Thoracic aorta (tissue), 2 donors: Measurements from ENCODE around the gene FAM83F. TPM values are rescaled to one million over a fixed set of nuclear protein-coding genes. Genes with fewer than 3 reads are reported as not detected.

Experiments used
- ATAC-seq: fragments of 150-250 bp; one replicate; pipeline ENCODE4 v1.8.0; 2017; ENCODE audit warnings: low read depth; ENCODE audit not compliant: insufficient number of reproducible peaks, low FRiP score
- DNase-seq: peaks from one replicate; pipeline ENCODE4 v3.0.0-alpha.2; 2020; ENCODE audit warnings: low spot score
- H3K27ac ChIP-seq, 2 donors: fragments of 200-600 bp; sonication (generic); 1 replicate in 1 of 2; 2 replicates in 1 of 2; pipeline ENCODE4 v1.5.1; 2016; ENCODE audit warnings: mild to moderate bottlenecking in 2 of 2, moderate library complexity in 2 of 2
- H3K27me3 ChIP-seq: fragments of 200-600 bp; sonication (generic); replicated peaks from 2 replicates; pipeline ENCODE4 v1.6.0; 2016; ENCODE audit warnings: mild to moderate bottlenecking; ENCODE audit not compliant: insufficient read depth
- H3K36me3 ChIP-seq: fragments of 200-600 bp; sonication (generic); one replicate; pipeline ENCODE4 v1.5.1; 2016
- H3K4me1 ChIP-seq, 2 donors: fragments of 200-600 bp; sonication (generic); 1 replicate in 1 of 2; 2 replicates in 1 of 2; pipeline versions ENCODE4 v1.5.1 to v1.6.0; 2016; ENCODE audit warnings: low read depth in 2 of 2, mild to moderate bottlenecking in 1 of 2; ENCODE audit not compliant: control insufficient read depth in 1 of 2
- H3K4me3 ChIP-seq: fragments of 200-600 bp; sonication (generic); 2 replicates; pipeline ENCODE4 v1.5.1; 2016; ENCODE audit warnings: mild to moderate bottlenecking
- H3K9me3 ChIP-seq: fragments of 200-600 bp; sonication (generic); 2 replicates; pipeline ENCODE4 v1.5.1; 2016
- total RNA-seq, 2 donors: library from RNA; depleted of rRNA; stranded (reverse); fragments of >200 nt; gene quantifications; one replicate each; pipeline versions ENCODE4 v1.1.0 to v1.2.3, GENCODE V29; 2016
- TF ChIP-seq, protein P1 (sequence below): fragments of 200-600 bp; sonication (generic); IDR thresholded peaks from one replicate; pipeline ENCODE4 v1.5.1; 2019; ENCODE audit warnings: antibody characterized with exemption

Gene FAM83F
- total RNA-seq, 2 donors from 2014 or later, result under 0.01 to 0.28 TPM

DNA sequence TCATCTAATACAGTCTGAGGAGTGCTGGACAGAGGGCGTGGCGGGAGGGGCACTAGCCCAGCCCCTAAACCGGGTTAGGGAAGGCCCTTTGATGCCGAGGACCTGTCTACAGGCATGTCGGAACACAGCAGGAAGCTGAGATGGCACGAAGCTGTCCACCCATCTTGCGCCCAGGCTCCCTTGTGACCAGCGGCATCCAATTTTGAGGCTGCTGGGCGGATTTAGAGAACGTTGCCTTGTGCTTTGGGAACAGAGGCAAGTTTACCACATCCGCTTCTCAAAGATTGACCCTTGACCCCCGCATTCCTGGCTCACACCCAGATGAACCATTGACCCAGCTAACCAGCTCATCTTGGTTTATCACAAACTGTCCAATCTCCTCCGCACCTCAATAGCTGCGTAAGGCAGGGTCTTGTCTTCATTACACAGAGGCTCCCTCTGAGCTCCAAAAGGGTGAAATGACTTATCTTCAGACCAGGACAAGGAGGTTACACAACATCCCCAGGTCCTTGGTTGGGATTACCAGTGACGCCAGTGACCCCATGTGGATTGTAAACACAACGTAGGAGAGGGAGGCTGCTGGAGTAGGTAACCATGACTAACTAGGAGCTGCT, 4.5 kb downstream of the FAM83F start:
- H3K9me3 ChIP-seq, result no peaks in the 10 kb centered on the region
- no peaks in the 10 kb centered on the region for H3K36me3 ChIP-seq
- no peak overlapping the region for H3K27ac ChIP-seq
- H3K4me1 ChIP-seq, result no peaks in the 10 kb centered on the region
- no peak for ATAC-seq
- TF ChIP-seq, protein P1, sequence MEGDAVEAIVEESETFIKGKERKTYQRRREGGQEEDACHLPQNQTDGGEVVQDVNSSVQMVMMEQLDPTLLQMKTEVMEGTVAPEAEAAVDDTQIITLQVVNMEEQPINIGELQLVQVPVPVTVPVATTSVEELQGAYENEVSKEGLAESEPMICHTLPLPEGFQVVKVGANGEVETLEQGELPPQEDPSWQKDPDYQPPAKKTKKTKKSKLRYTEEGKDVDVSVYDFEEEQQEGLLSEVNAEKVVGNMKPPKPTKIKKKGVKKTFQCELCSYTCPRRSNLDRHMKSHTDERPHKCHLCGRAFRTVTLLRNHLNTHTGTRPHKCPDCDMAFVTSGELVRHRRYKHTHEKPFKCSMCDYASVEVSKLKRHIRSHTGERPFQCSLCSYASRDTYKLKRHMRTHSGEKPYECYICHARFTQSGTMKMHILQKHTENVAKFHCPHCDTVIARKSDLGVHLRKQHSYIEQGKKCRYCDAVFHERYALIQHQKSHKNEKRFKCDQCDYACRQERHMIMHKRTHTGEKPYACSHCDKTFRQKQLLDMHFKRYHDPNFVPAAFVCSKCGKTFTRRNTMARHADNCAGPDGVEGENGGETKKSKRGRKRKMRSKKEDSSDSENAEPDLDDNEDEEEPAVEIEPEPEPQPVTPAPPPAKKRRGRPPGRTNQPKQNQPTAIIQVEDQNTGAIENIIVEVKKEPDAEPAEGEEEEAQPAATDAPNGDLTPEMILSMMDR, result no peak
- H3K4me3 ChIP-seq, result no peak overlapping the region
- no peak for DNase-seq
- H3K27me3 ChIP-seq, result no peaks in the 10 kb centered on the region

DNA sequence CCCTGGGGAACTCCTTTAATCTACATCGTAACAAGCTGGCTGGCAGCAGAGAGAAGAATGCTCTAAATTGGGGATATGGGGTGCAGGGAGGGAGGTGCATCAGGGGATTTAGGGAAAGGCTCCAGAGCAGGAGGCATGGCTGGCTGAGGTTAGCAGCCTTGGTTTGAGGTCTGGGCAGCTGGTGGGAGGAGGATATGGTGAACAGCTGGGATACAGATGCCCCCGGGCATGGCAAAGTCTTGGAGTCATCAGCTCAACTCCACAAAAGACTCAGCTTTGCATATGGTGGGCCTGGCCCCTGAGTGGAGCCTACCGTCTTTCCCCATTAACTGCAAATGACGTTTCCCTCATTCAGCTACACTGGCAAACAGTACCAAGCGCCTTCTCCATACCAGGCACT, 5.4 kb downstream of the FAM83F start:
- no peaks in the 10 kb centered on the region for H3K4me1 ChIP-seq
- H3K27ac ChIP-seq, result no peak overlapping the region
- H3K27me3 ChIP-seq, result no peaks in the 10 kb centered on the region
- H3K9me3 ChIP-seq, result no peaks in the 10 kb centered on the region
- ATAC-seq, result no peak
- H3K4me3 ChIP-seq, result no peak overlapping the region
- no peaks in the 10 kb centered on the region for H3K36me3 ChIP-seq
- TF ChIP-seq, protein P1, result no peak
- DNase-seq, result no peak

DNA sequence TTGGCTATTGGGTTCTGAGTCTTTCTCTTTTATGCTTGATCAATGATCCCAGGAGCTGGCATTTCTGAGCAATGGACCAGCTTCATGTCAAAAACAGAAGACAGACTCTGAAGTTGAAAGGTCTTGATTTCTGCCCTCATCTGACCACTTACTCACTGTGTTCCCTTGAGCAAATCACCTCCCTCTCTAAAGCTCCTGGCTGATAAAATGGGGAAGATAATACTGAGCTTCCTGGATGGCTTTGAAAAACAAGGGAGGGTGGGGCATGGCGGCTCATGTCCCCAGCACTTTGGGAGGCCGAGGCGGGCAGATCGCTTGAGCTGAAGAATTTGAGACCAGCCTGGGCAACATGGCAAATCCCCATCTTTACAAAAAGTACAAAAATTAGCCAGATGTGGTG, 6.4 kb downstream of the FAM83F start:
- ATAC-seq (no peak), DNase-seq (no peak)
- no peaks in the 10 kb centered on the region for H3K9me3 ChIP-seq
- H3K4me3 ChIP-seq, result no peak overlapping the region
- no peak overlapping the region for H3K27ac ChIP-seq
- no peaks in the 10 kb centered on the region for H3K27me3 ChIP-seq
- H3K36me3 ChIP-seq, result no peaks in the 10 kb centered on the region
- no peaks in the 10 kb centered on the region for H3K4me1 ChIP-seq
- TF ChIP-seq, protein P1, result no peak

DNA sequence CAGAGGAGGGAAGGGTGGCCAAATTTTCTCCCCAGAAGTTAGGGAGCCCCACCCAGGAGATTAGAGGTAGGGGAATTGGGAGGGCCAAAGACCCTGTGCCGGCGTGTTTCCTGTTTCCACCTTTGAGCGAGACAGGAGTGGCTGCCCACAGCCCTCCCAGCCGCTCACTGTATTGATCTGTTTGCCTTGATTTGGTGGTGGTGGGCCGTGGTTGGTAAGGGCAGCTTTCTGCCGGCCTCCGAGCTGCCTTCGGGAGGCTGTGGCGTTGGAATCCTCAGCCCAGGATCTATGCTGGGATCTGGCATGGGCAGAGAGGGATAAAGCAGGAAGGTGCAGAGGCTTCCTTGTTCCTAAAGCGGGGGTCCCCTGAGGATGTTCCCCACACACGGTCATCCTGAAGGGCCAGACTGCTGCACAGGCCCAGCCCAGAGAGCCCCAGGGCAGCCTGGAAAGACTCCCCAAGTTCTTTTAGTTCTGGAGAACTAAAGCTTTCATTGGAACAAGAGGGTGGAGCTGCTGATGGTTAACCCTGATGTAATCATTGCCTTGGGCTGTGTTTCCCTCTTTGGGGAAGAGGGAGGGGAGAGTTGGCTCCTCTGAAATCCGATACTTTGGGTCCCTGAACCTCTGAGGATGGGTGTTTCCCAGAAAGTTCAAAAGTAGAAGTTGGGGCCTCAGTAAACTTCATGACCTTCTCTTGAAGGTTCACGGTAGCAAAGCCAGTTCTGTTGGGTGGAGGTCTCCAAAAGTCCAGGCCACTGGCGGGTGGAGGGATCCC, 7.2 kb downstream of the FAM83F start:
- DNase-seq (no peak), ATAC-seq (no peak)
- Histone ChIP-seq H3K4me3 (no peak overlapping the region), H3K4me1 (no peaks in the 10 kb centered on the region), H3K9me3 (no peaks in the 10 kb centered on the region), H3K36me3 (no peaks in the 10 kb centered on the region), H3K27ac (no peak overlapping the region), H3K27me3 (no peaks in the 10 kb centered on the region)
- TF ChIP-seq, protein P1, result no peak

DNA sequence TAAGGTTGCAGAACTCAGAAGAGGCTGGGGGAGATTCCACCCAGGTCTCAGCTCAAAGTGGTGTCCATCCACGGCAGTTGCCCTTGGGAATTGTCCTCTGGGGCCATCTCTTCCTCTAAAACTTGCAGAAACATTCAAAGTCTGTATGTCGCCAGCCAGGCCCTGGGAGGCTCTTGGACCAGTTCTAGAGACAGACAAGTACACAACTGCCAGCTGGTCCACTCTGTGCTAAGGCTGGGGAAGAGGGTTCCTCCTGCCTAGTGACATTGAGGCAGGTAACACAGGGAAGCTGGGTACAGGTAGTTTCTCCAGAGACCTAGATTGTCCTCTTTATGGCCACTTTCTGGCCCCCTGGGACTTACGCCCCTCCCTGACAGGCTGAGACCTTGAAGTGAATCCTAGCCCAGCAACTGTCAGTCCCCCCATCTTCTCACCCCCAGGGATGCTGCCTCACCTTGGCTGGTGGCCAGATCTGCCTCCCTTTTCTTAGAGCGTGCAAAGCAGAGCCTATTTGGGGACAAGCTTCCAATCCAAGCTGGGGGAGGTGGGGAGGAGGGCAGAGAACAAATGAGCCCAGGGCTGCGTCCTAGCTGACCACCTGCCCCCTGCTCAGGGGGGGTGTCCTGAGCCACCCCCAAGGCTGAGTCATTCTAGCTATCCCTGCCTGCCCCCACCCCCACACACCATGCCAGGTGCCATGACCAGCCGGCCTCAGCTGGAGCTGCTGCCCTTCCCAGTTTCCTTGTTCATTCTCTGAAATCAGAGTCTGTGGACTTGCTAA, 8.4 kb downstream of the FAM83F start:
- Histone ChIP-seq H3K27ac (no peak overlapping the region), H3K4me1 (no peaks in the 10 kb centered on the region)
- no peak for ATAC-seq

More for the DNA sequence above, 8.4 kb downstream of the FAM83F start:
- Histone ChIP-seq H3K36me3 (no peaks in the 10 kb centered on the region), H3K4me3 (no peak overlapping the region), H3K9me3 (no peaks in the 10 kb centered on the region), H3K27me3 (no peaks in the 10 kb centered on the region)
- no peak for DNase-seq
- TF ChIP-seq, protein P1, result no peak
